GM12872 (cell line): Measurements from ENCODE around the gene SSX2.
"Not testable (repeated sequence)": the region's sequence is repeated elsewhere in the genome, so short reads cannot be mapped to it uniquely, and the experiment has no call there.

Experiments used
- CTCF ChIP-seq: IDR thresholded peaks from 3 replicates; pipeline ENCODE4 v1.5.1; 2011; ENCODE audit warnings: low read depth, mild to moderate bottlenecking, low read length, moderate library complexity; ENCODE audit not compliant: insufficient read depth

The SSX2 gene

GRCh38 chrX:52707078-52707477, at the start of gene SSX2:
Gene SSX2, minus strand, starts transcription at chrX:52707178. Its CDS starts 1,429 bp downstream, at chrX:52705749.
- TF ChIP-seq CTCF: not testable (repeated sequence)

- TF ChIP-seq CTCF: not testable (repeated sequence)
Measured at GRCh38 chrX:52750952-52751351, 44.0 kb upstream of the SSX2 start, which contains the start of gene SSX2B. Gene SSX2B, plus strand, starts transcription at chrX:52751252. Its CDS starts 1,429 bp downstream, at chrX:52752681.

- not testable (repeated sequence) for TF ChIP-seq CTCF
Measured at GRCh38 chrX:52654800-52655199, 52.2 kb downstream of the SSX2 start, which contains the start of gene SSX7. Gene SSX7, minus strand, starts transcription at chrX:52654900. Its CDS starts 1,428 bp downstream, at chrX:52653472.
